ENCODE data around the gene MMP20.
"Not testable (repeated sequence)": the region's sequence is repeated elsewhere in the genome, so short reads cannot be mapped to it uniquely, and the experiment has no call there.

Gene MMP20

DNA sequence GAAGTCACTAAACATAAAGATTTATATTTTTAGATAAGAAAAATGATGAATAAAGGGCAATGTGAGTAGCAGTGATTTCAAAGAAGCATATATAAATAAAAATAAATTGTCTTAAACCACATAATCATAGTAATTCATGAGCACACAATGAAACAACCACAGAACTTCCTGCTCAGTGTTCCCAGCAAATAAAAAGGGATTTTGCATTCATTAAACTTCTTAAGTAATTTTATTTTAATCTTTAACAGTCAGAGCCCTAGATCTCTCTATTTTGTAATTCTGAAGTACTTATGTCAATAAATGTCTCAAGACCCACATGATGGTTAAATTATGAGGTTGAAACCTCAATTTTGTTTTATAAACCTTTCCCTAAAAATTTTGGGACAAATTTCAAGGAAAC lies 14.5 kb upstream of the MMP20 start:
- Histone ChIP-seq H3K27ac (no peak overlapping the region), H3K4me3 (no peak overlapping the region)
- TF ChIP-seq, protein P1, sequence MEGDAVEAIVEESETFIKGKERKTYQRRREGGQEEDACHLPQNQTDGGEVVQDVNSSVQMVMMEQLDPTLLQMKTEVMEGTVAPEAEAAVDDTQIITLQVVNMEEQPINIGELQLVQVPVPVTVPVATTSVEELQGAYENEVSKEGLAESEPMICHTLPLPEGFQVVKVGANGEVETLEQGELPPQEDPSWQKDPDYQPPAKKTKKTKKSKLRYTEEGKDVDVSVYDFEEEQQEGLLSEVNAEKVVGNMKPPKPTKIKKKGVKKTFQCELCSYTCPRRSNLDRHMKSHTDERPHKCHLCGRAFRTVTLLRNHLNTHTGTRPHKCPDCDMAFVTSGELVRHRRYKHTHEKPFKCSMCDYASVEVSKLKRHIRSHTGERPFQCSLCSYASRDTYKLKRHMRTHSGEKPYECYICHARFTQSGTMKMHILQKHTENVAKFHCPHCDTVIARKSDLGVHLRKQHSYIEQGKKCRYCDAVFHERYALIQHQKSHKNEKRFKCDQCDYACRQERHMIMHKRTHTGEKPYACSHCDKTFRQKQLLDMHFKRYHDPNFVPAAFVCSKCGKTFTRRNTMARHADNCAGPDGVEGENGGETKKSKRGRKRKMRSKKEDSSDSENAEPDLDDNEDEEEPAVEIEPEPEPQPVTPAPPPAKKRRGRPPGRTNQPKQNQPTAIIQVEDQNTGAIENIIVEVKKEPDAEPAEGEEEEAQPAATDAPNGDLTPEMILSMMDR (IDR thresholded peaks at IDR 0.05) = no peak
- DNase-seq (ENCODE audit: low spot score) = no peak

GRCh38 chr11:102637731-102638130 lies 12.6 kb upstream of the MMP20 start:
- Histone ChIP-seq H3K27ac (no peak overlapping the region), H3K4me3 (no peak overlapping the region)
- no peak for DNase-seq (ENCODE audit: low spot score)
- TF ChIP-seq, protein P1 (IDR thresholded peaks at IDR 0.05) = no peak

GRCh38 chr11:102633385-102634026 lies 8.4 kb upstream of the MMP20 start:
- TF ChIP-seq, protein P1 (IDR thresholded peaks at IDR 0.05) = no peak
- no peak overlapping the region for H3K27ac ChIP-seq
- no peak for DNase-seq (ENCODE audit: low spot score)
- no peak overlapping the region for H3K4me3 ChIP-seq

- DNase-seq (ENCODE audit: low spot score) = no peak
- Histone ChIP-seq H3K4me3 (no peak overlapping the region), H3K27ac (no peak overlapping the region)
- TF ChIP-seq, protein P1 (IDR thresholded peaks at IDR 0.05) = no peak
These were observed 6.9 kb upstream of the MMP20 start for GRCh38 chr11:102632026-102632425.

DNA sequence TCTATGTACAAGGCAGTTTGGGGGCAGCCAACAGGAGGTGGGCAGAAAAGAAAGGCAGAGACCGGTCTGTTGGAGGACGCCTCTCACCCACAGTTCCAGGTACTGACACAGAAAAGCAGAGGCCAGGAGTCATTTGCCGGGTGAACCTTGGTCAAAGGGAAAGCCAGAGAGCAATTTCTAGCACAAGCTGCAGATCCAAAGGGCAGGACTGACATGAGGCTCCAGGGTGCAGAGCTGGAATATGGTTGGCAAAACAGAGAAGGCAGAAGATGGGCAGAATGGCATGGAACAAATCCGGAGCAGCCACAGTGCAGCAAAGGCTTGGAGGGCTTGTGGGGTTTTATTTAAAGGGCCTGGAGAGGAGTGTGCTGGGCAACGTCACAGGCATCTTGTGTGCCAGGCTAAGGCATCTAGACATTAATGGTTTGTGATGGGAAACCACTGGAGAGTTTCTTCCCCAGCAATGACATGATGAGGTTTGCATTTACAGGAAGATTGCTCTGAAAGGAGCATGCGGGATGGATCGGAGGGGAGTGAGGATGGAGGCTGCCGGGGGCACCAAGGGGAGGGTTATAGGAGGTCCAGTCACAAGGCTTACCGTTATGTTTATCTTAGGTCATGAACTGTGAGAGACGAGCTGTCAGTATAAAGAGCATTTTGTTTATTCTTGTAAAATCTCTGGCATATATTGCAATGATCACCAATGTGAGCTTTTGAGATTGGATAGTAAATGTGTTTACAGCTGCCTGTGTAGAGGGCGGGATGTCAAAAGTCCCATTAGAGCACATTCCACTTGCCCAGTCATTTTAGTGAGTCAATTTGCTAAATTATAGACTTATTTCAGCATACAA lies 5.7 kb upstream of the MMP20 start:
- H3K4me3 ChIP-seq = no peak overlapping the region
- TF ChIP-seq, protein P1 (IDR thresholded peaks at IDR 0.05) = no peak
- no peak overlapping the region for H3K27ac ChIP-seq
- no peak for DNase-seq (ENCODE audit: low spot score)

- not testable (repeated sequence) for DNase-seq (ENCODE audit: low spot score); H3K4me3 ChIP-seq; H3K27ac ChIP-seq
These were observed 4.8 kb upstream of the MMP20 start for GRCh38 chr11:102629908-102630307.

GRCh38 chr11:102626676-102627075 lies 1.5 kb upstream of the MMP20 start:
- Histone ChIP-seq H3K27ac (no peak overlapping the region), H3K4me3 (no peak overlapping the region)
- no peak for DNase-seq (ENCODE audit: low spot score)
- TF ChIP-seq, protein P1 (IDR thresholded peaks at IDR 0.05) = no peak
